ENCODE results near the gene ROR1. TPM values are rescaled to one million over a fixed set of nuclear protein-coding genes. Genes with fewer than 3 reads are reported as not detected.
A peak's percentile ranks its signal among the peaks of the same experiment; 100 is the strongest.

ROR1 gene
- total RNA-seq, 2 experiments from 2014 or later = 0.10 to 0.14 TPM

- Mint-ChIP-seq H3K36me3 (ENCODE audit: low read depth) (no peaks in the 10 kb centered on the region), H3K27ac (no peak overlapping the region), H3K4me1 (ENCODE audit: low read depth) (no peaks in the 10 kb centered on the region), H3K4me3 (no peak overlapping the region), H3K9me3 (no peaks in the 10 kb centered on the region), H3K27me3 (ENCODE audit: low read depth) (no peaks in the 10 kb centered on the region)
- DNase-seq = peak; percentile 86
- CTCF ChIA-PET = interaction anchor here (0.6 to 4.1 kb wide), 45 partner anchors 10 to 979 kb away, joined by 3 to 35 read pairs (median 4); no protein-coding TSS in a partner anchor
- intact Hi-C loops (cut with micrococcal nuclease) = loop anchor here (1.0 to 5.0 kb wide), 7 partner anchors 106 to 521 kb away; no protein-coding TSS in a partner anchor
Measured at GRCh38 chr1:64136752-64137411, 363.1 kb downstream of the ROR1 start.

- DNase-seq = no peak
- Mint-ChIP-seq H3K4me3 (no peak overlapping the region), H3K36me3 (ENCODE audit: low read depth) (no peaks in the 10 kb centered on the region), H3K27ac (no peak overlapping the region), H3K9me3 (no peaks in the 10 kb centered on the region), H3K27me3 (ENCODE audit: low read depth) (no peaks in the 10 kb centered on the region), H3K4me1 (ENCODE audit: low read depth) (no peaks in the 10 kb centered on the region)
- CTCF ChIA-PET = interaction anchor here (0.6 to 4.1 kb wide), 42 partner anchors 9 to 562 kb away, joined by 3 to 35 read pairs (median 4); no protein-coding TSS in a partner anchor
- intact Hi-C loops (cut with micrococcal nuclease) = loop anchor here (1.0 to 5.0 kb wide), 7 partner anchors 105 to 521 kb away; no protein-coding TSS in a partner anchor
Measured at GRCh38 chr1:64137412-64137803, 363.6 kb downstream of the ROR1 start.

GRCh38 chr1:64139877-64140276, 366.1 kb downstream of the ROR1 start:
- no peaks in the 10 kb centered on the region for H3K27me3 Mint-ChIP-seq (ENCODE audit: low read depth)
- no peaks in the 10 kb centered on the region for H3K9me3 Mint-ChIP-seq
- DNase-seq = no peak
- no peak overlapping the region for H3K4me3 Mint-ChIP-seq
- no peak overlapping the region for H3K27ac Mint-ChIP-seq
- no peaks in the 10 kb centered on the region for H3K4me1 Mint-ChIP-seq (ENCODE audit: low read depth)
- no peaks in the 10 kb centered on the region for H3K36me3 Mint-ChIP-seq (ENCODE audit: low read depth)
- CTCF ChIA-PET = interaction anchor here (0.7 to 1.3 kb wide), 2 partner anchors 448 to 521 kb away, joined by 3 to 6 read pairs; no protein-coding TSS in a partner anchor
- intact Hi-C loops (cut with micrococcal nuclease) = loop anchor here (5.0 kb wide), 1 partner anchor 218 kb away; no protein-coding TSS in a partner anchor

- H3K36me3 Mint-ChIP-seq (ENCODE audit: low read depth) = no peaks in the 10 kb centered on the region
- H3K27me3 Mint-ChIP-seq (ENCODE audit: low read depth) = no peaks in the 10 kb centered on the region
- CTCF ChIA-PET = no interaction called here
- H3K27ac Mint-ChIP-seq = no peak overlapping the region
- intact Hi-C loops (cut with micrococcal nuclease) = no loop called here
- no peaks in the 10 kb centered on the region for H3K4me1 Mint-ChIP-seq (ENCODE audit: low read depth)
- no peak for DNase-seq
- no peaks in the 10 kb centered on the region for H3K9me3 Mint-ChIP-seq
- H3K4me3 Mint-ChIP-seq = no peak overlapping the region
Measured at GRCh38 chr1:64140596-64140995, 366.8 kb downstream of the ROR1 start.

- no peaks in the 10 kb centered on the region for H3K9me3 Mint-ChIP-seq
- no peak for DNase-seq
- no peak overlapping the region for H3K27ac Mint-ChIP-seq
- CTCF ChIA-PET = interaction anchor here (0.6 kb wide), 2 partner anchors 10 to 54 kb away, joined by 3 to 4 read pairs; no protein-coding TSS in a partner anchor
- H3K36me3 Mint-ChIP-seq (ENCODE audit: low read depth) = no peaks in the 10 kb centered on the region
- H3K4me1 Mint-ChIP-seq (ENCODE audit: low read depth) = no peaks in the 10 kb centered on the region
- intact Hi-C loops (cut with micrococcal nuclease) = no loop called here
- no peak overlapping the region for H3K4me3 Mint-ChIP-seq
- no peaks in the 10 kb centered on the region for H3K27me3 Mint-ChIP-seq (ENCODE audit: low read depth)
Measured at GRCh38 chr1:64147045-64147724, 373.4 kb downstream of the ROR1 start.

GRCh38 chr1:64147759-64148158, 373.9 kb downstream of the ROR1 start:
- H3K36me3 Mint-ChIP-seq (ENCODE audit: low read depth) = no peaks in the 10 kb centered on the region
- no peaks in the 10 kb centered on the region for H3K4me1 Mint-ChIP-seq (ENCODE audit: low read depth)
- no peak overlapping the region for H3K27ac Mint-ChIP-seq
- no peaks in the 10 kb centered on the region for H3K27me3 Mint-ChIP-seq (ENCODE audit: low read depth)
- CTCF ChIA-PET = interaction anchor here (0.6 to 0.9 kb wide), 2 partner anchors 11 to 54 kb away, joined by 3 to 6 read pairs; no protein-coding TSS in a partner anchor
- no peak overlapping the region for H3K4me3 Mint-ChIP-seq
- intact Hi-C loops (cut with micrococcal nuclease) = no loop called here
- DNase-seq = no peak
- no peaks in the 10 kb centered on the region for H3K9me3 Mint-ChIP-seq

GRCh38 chr1:64150266-64150665, 376.4 kb downstream of the ROR1 start:
- Mint-ChIP-seq H3K9me3 (no peaks in the 10 kb centered on the region), H3K27me3 (ENCODE audit: low read depth) (no peaks in the 10 kb centered on the region), H3K4me3 (no peak overlapping the region), H3K4me1 (ENCODE audit: low read depth) (no peaks in the 10 kb centered on the region), H3K36me3 (ENCODE audit: low read depth) (no peaks in the 10 kb centered on the region), H3K27ac (no peak overlapping the region)
- CTCF ChIA-PET = interaction anchor here (1.5 kb wide), 1 partner anchor 12 kb away, joined by 5 read pairs; no protein-coding TSS in a partner anchor
- DNase-seq = no peak
- intact Hi-C loops (cut with micrococcal nuclease) = no loop called here

- H3K36me3 Mint-ChIP-seq (ENCODE audit: low read depth) = no peaks in the 10 kb centered on the region
- intact Hi-C loops (cut with micrococcal nuclease) = no loop called here
- H3K4me3 Mint-ChIP-seq = no peak overlapping the region
- CTCF ChIA-PET = interaction anchor here (1.5 kb wide), 1 partner anchor 12 kb away, joined by 5 read pairs; no protein-coding TSS in a partner anchor
- no peaks in the 10 kb centered on the region for H3K4me1 Mint-ChIP-seq (ENCODE audit: low read depth)
- no peak overlapping the region for H3K27ac Mint-ChIP-seq
- no peak for DNase-seq
- H3K27me3 Mint-ChIP-seq (ENCODE audit: low read depth) = no peaks in the 10 kb centered on the region
- H3K9me3 Mint-ChIP-seq = no peaks in the 10 kb centered on the region
Measured at GRCh38 chr1:64150729-64151230, 377.0 kb downstream of the ROR1 start.

GRCh38 chr1:64155278-64155677, 381.5 kb downstream of the ROR1 start:
- H3K27me3 Mint-ChIP-seq (ENCODE audit: low read depth) = peaks cover 3% of the 10 kb centered on the region
- DNase-seq = no peak
- H3K27ac Mint-ChIP-seq = no peak overlapping the region
- no peaks in the 10 kb centered on the region for H3K36me3 Mint-ChIP-seq (ENCODE audit: low read depth)
- no peaks in the 10 kb centered on the region for H3K4me1 Mint-ChIP-seq (ENCODE audit: low read depth)
- CTCF ChIA-PET = no interaction called here
- no peak overlapping the region for H3K4me3 Mint-ChIP-seq
- no peaks in the 10 kb centered on the region for H3K9me3 Mint-ChIP-seq
- intact Hi-C loops (cut with micrococcal nuclease) = no loop called here

- Mint-ChIP-seq H3K36me3 (ENCODE audit: low read depth) (no peaks in the 10 kb centered on the region), H3K4me3 (no peak overlapping the region), H3K4me1 (ENCODE audit: low read depth) (no peaks in the 10 kb centered on the region), H3K9me3 (no peaks in the 10 kb centered on the region), H3K27me3 (ENCODE audit: low read depth) (peaks cover 3% of the 10 kb centered on the region), H3K27ac (no peak overlapping the region)
- CTCF ChIA-PET = no interaction called here
- DNase-seq = no peak
- intact Hi-C loops (cut with micrococcal nuclease) = no loop called here
Measured at GRCh38 chr1:64161357-64161941, 387.6 kb downstream of the ROR1 start.

GRCh38 chr1:64162151-64162550, 388.3 kb downstream of the ROR1 start:
- intact Hi-C loops (cut with micrococcal nuclease) = no loop called here
- CTCF ChIA-PET = interaction anchor here (1.2 kb wide), 1 partner anchor 26 kb away, joined by 3 read pairs; no protein-coding TSS in a partner anchor
- peaks cover 3% of the 10 kb centered on the region for H3K27me3 Mint-ChIP-seq (ENCODE audit: low read depth)
- no peak overlapping the region for H3K27ac Mint-ChIP-seq
- no peak overlapping the region for H3K4me3 Mint-ChIP-seq
- no peak for DNase-seq
- no peaks in the 10 kb centered on the region for H3K36me3 Mint-ChIP-seq (ENCODE audit: low read depth)
- no peaks in the 10 kb centered on the region for H3K9me3 Mint-ChIP-seq
- H3K4me1 Mint-ChIP-seq (ENCODE audit: low read depth) = no peaks in the 10 kb centered on the region

- Mint-ChIP-seq H3K27me3 (ENCODE audit: low read depth) (peaks cover 3% of the 10 kb centered on the region), H3K36me3 (ENCODE audit: low read depth) (no peaks in the 10 kb centered on the region), H3K4me1 (ENCODE audit: low read depth) (no peaks in the 10 kb centered on the region), H3K4me3 (no peak overlapping the region), H3K27ac (no peak overlapping the region), H3K9me3 (no peaks in the 10 kb centered on the region)
- intact Hi-C loops (cut with micrococcal nuclease) = no loop called here
- no peak for DNase-seq
- CTCF ChIA-PET = interaction anchor here (1.2 kb wide), 1 partner anchor 27 kb away, joined by 3 read pairs; no protein-coding TSS in a partner anchor
Measured at GRCh38 chr1:64162804-64163203, 389.0 kb downstream of the ROR1 start.

All from activated naive CD4-positive, alpha-beta T cell treated with anti-CD3 and anti-CD28 coated beads for 36 hours (primary cell).